Measurements from ENCODE around the gene ARF3. TPM values are rescaled to one million over a fixed set of nuclear protein-coding genes. Genes with fewer than 3 reads are reported as not detected.

The ARF3 gene
- total and polyA plus RNA-seq, 2 donors = 25.1 to 78.6 TPM

GRCh38 chr12:48977290-48978281, 20.3 kb upstream of the ARF3 start:
- DNase-seq (ENCODE audit: extremely low spot score) = no peak
- H3K4me1 ChIP-seq (ENCODE audit: insufficient read depth) = no peaks in the 10 kb centered on the region
- no peak overlapping the region for H3K27ac ChIP-seq (ENCODE audit: low read depth)
- H3K4me3 ChIP-seq (ENCODE audit: low read depth, low read length) = peak overlapping the region; percentile 24
- H3K36me3 ChIP-seq (ENCODE audit: insufficient read depth) = no peaks in the 10 kb centered on the region
- 11% methylated on average over 50 of the region's 50 CpGs for whole genome bisulfite sequencing

- Histone ChIP-seq H3K4me1 (ENCODE audit: insufficient read depth) (no peaks in the 10 kb centered on the region), H3K4me3 (ENCODE audit: low read depth, low read length) (no peak overlapping the region), H3K36me3 (ENCODE audit: insufficient read depth) (no peaks in the 10 kb centered on the region), H3K27ac (ENCODE audit: low read depth) (no peak overlapping the region)
- WGBS = 15% methylated on average over 19 of the region's 19 CpGs
- no peak for DNase-seq (ENCODE audit: extremely low spot score)
These were observed 16.8 kb upstream of the ARF3 start for GRCh38 chr12:48973941-48974673.

GRCh38 chr12:48973531-48973930, 16.2 kb upstream of the ARF3 start:
- Histone ChIP-seq H3K27ac (ENCODE audit: low read depth) (no peak overlapping the region), H3K4me3 (ENCODE audit: low read depth, low read length) (no peak overlapping the region), H3K36me3 (ENCODE audit: insufficient read depth) (no peaks in the 10 kb centered on the region), H3K4me1 (ENCODE audit: insufficient read depth) (no peaks in the 10 kb centered on the region)
- DNase-seq (ENCODE audit: extremely low spot score) = no peak
- 15% methylated on average over 12 of the region's 12 CpGs for WGBS

GRCh38 chr12:48972952-48973483, 15.7 kb upstream of the ARF3 start:
- Histone ChIP-seq H3K36me3 (ENCODE audit: insufficient read depth) (no peaks in the 10 kb centered on the region), H3K27ac (ENCODE audit: low read depth) (no peak overlapping the region), H3K4me3 (ENCODE audit: low read depth, low read length) (no peak overlapping the region), H3K4me1 (ENCODE audit: insufficient read depth) (no peaks in the 10 kb centered on the region)
- WGBS = 32% methylated on average over 3 of the region's 3 CpGs
- no peak for DNase-seq (ENCODE audit: extremely low spot score)

GRCh38 chr12:48972213-48972951, 15.1 kb upstream of the ARF3 start:
- WGBS = 14% methylated on average over 23 of the region's 23 CpGs

DNA sequence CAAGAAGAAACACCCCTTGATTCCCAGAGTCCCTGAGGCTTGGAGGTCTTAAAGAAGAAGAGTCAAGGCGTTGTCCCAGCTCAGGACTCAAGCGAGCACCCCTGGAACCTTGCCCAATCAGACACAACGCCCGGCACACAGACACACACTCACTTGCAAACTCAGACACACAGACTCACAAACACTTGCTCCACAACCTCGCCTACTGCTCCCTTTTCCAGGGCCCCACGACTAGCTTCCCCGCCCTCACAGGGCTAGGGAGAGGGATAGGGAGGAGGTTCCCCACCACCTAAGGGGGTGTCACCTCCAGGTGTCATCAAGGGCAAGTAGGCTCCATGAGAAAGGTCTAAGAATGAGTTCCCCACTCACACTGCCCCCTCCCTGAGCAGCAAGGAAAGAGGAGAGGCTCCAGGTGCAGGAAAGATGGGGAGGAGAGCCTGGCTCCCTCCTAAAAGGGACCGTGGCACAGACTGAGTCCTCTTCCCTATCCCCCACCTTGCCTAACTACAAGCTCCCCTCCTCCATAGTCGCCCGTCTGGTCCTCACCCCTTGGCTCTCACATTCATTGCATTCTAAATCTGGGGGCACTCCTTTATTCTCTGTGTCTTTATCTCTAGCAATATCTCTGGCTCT, 13.5 kb upstream of the ARF3 start:
- DNase-seq (ENCODE audit: extremely low spot score) = no peak
- H3K4me3 ChIP-seq (ENCODE audit: low read depth, low read length) = no peak overlapping the region
- no peak overlapping the region for H3K27ac ChIP-seq (ENCODE audit: low read depth)
- no peaks in the 10 kb centered on the region for H3K36me3 ChIP-seq (ENCODE audit: insufficient read depth)
- no peaks in the 10 kb centered on the region for H3K4me1 ChIP-seq (ENCODE audit: insufficient read depth)
- 35% methylated on average over 10 of the region's 10 CpGs for WGBS

More at GRCh38 chr12:48972213-48972951, 15.1 kb upstream of the ARF3 start:
- Histone ChIP-seq H3K36me3 (ENCODE audit: insufficient read depth) (no peaks in the 10 kb centered on the region), H3K27ac (ENCODE audit: low read depth) (no peak overlapping the region), H3K4me3 (ENCODE audit: low read depth, low read length) (no peak overlapping the region), H3K4me1 (ENCODE audit: insufficient read depth) (no peaks in the 10 kb centered on the region)
- no peak for DNase-seq (ENCODE audit: extremely low spot score)

DNA sequence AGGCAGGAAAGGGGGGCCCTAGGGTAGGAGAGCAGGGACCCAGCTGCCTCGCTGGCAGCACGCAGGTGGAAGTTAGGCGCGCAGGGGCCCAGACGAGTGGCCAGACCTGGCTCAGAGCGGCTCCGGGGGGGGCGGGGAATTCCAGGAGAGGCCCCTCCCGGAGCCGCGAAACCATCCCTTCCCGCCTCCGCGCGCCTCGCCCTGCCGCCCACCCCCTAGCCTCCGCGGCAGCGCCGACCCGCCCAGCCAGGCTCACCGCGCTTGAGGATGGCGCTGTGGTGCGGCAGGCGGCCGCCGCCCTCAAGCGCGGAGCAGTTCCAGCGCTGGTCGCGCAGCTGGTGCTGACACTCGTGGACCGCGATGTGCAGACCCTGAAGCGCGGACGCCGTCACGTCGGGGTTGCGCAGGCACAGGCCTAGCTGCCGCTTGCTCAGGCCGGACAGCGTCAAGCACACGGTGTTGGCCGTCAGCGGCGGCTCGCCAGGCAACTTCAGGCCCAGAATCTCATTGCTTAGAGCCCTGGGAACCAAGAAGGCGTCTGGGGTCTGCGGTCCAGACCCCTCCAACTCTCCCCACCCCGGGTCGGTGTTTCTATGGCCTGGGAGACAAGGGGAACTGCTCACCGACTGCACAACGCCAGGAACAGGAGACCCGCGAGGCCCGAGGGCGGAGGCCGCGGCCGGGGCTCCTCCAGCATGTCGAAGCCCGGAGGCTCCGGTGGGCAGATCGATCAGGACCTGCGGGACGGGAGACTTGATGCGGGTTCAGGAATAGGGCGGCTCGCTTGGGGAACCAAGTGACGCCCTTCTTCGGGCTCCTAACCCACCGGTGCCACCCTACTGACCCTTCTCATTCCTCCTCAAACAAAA, 12.8 kb upstream of the ARF3 start:
- no peaks in the 10 kb centered on the region for H3K36me3 ChIP-seq (ENCODE audit: insufficient read depth)
- no peak overlapping the region for H3K27ac ChIP-seq (ENCODE audit: low read depth)
- H3K4me3 ChIP-seq (ENCODE audit: low read depth, low read length) = no peak overlapping the region
- no peaks in the 10 kb centered on the region for H3K4me1 ChIP-seq (ENCODE audit: insufficient read depth)
- no peak for DNase-seq (ENCODE audit: extremely low spot score)
- WGBS = 8% methylated on average over 77 of the region's 77 CpGs

GRCh38 chr12:48969160-48969771, 12.0 kb upstream of the ARF3 start:
- 45% methylated on average over 8 of the region's 8 CpGs for WGBS
- Histone ChIP-seq H3K27ac (ENCODE audit: low read depth) (no peak overlapping the region), H3K36me3 (ENCODE audit: insufficient read depth) (no peaks in the 10 kb centered on the region), H3K4me3 (ENCODE audit: low read depth, low read length) (no peak overlapping the region), H3K4me1 (ENCODE audit: insufficient read depth) (no peaks in the 10 kb centered on the region)
- no peak for DNase-seq (ENCODE audit: extremely low spot score)

GRCh38 chr12:48968467-48968866, 11.2 kb upstream of the ARF3 start:
- no peak overlapping the region for H3K4me3 ChIP-seq (ENCODE audit: low read depth, low read length)
- no peak for DNase-seq (ENCODE audit: extremely low spot score)
- H3K4me1 ChIP-seq (ENCODE audit: insufficient read depth) = no peaks in the 10 kb centered on the region
- 77% methylated on average over 3 of the region's 3 CpGs for WGBS
- H3K36me3 ChIP-seq (ENCODE audit: insufficient read depth) = no peaks in the 10 kb centered on the region
- no peak overlapping the region for H3K27ac ChIP-seq (ENCODE audit: low read depth)

DNA sequence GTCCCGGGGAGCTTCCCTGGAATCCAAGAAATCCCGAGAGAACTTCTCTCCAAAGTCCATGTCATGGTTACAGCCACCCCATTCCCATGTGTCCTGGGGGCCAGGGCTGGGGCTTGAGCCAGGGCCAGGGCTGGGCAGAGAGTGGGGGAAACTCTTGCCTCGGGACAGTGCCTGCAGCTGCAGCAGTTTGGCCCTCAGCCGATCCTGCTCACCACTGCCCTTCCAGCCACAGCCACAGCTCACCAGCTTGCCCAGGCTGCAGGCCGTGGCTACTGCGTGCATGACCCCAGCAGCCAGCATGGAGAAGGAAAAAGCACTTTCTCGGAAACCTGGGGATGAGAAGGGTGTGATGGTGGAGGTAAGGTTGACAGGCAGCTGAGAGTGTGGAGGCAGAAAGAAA, 10.7 kb upstream of the ARF3 start:
- no peaks in the 10 kb centered on the region for H3K4me1 ChIP-seq (ENCODE audit: insufficient read depth)
- DNase-seq (ENCODE audit: extremely low spot score) = no peak
- H3K36me3 ChIP-seq (ENCODE audit: insufficient read depth) = no peaks in the 10 kb centered on the region
- no peak overlapping the region for H3K4me3 ChIP-seq (ENCODE audit: low read depth, low read length)
- 61% methylated on average over 7 of the region's 7 CpGs for WGBS
- H3K27ac ChIP-seq (ENCODE audit: low read depth) = no peak overlapping the region

- H3K4me1 ChIP-seq (ENCODE audit: insufficient read depth) = no peaks in the 10 kb centered on the region
- H3K36me3 ChIP-seq (ENCODE audit: insufficient read depth) = no peaks in the 10 kb centered on the region
- DNase-seq (ENCODE audit: extremely low spot score) = no peak
- no peak overlapping the region for H3K27ac ChIP-seq (ENCODE audit: low read depth)
- no peak overlapping the region for H3K4me3 ChIP-seq (ENCODE audit: low read depth, low read length)
- WGBS = 49% methylated on average over 20 of the region's 20 CpGs
These were observed 9.0 kb upstream of the ARF3 start for GRCh38 chr12:48966177-48966895.

Measured in urinary bladder (tissue), 4 donors.